Ecto neural progenitor cell (in vitro differentiated cells): ENCODE data around the gene NEIL3.

Experiments
- DNase-seq: peaks from one replicate; pipeline ENCODE4 v3.0.0-alpha.2; 2018; ENCODE audit warnings: low spot score

The NEIL3 gene

GRCh38 chr4:177371461-177371860, 61.8 kb downstream of the NEIL3 start:
- DNase-seq, result no peak

- no peak for DNase-seq
These were observed 65.3 kb downstream of the NEIL3 start for GRCh38 chr4:177374966-177375365.

- no peak for DNase-seq
These were observed 65.7 kb downstream of the NEIL3 start for GRCh38 chr4:177375372-177375771.

GRCh38 chr4:177376024-177376423, 66.3 kb downstream of the NEIL3 start:
- DNase-seq, result no peak

- DNase-seq, result peak; percentile 72
These were observed 71.1 kb downstream of the NEIL3 start for GRCh38 chr4:177380730-177381287.

- DNase-seq, result no peak
These were observed 72.2 kb downstream of the NEIL3 start for GRCh38 chr4:177381762-177382310.

- no peak for DNase-seq
These were observed 75.3 kb downstream of the NEIL3 start for GRCh38 chr4:177384856-177385397.

GRCh38 chr4:177385576-177386277, 76.1 kb downstream of the NEIL3 start:
- DNase-seq, result no peak

- no peak for DNase-seq
These were observed 76.7 kb downstream of the NEIL3 start for GRCh38 chr4:177386278-177386815.

GRCh38 chr4:177391287-177391686, 81.6 kb downstream of the NEIL3 start:
- DNase-seq, result no peak

GRCh38 chr4:177391953-177392352, 82.3 kb downstream of the NEIL3 start:
- DNase-seq, result no peak

- DNase-seq, result no peak
These were observed 83.6 kb downstream of the NEIL3 start for GRCh38 chr4:177393236-177393635.

GRCh38 chr4:177396352-177396751, 86.7 kb downstream of the NEIL3 start:
- no peak for DNase-seq

GRCh38 chr4:177400030-177400429, 90.4 kb downstream of the NEIL3 start:
- DNase-seq, result no peak

GRCh38 chr4:177401658-177402273, 92.1 kb downstream of the NEIL3 start:
- DNase-seq, result no peak

GRCh38 chr4:177403746-177404145, 94.1 kb downstream of the NEIL3 start:
- DNase-seq, result no peak

- DNase-seq, result no peak
These were observed 94.7 kb downstream of the NEIL3 start for GRCh38 chr4:177404342-177404741.

GRCh38 chr4:177404986-177405385, 95.3 kb downstream of the NEIL3 start:
- DNase-seq, result no peak

GRCh38 chr4:177405508-177405907, 95.8 kb downstream of the NEIL3 start:
- DNase-seq, result no peak

GRCh38 chr4:177408023-177408422, 98.3 kb downstream of the NEIL3 start:
- DNase-seq, result no peak

GRCh38 chr4:177410566-177410965, 100.9 kb downstream of the NEIL3 start:
- DNase-seq, result no peak

- no peak for DNase-seq
These were observed 102.3 kb downstream of the NEIL3 start for GRCh38 chr4:177411996-177412395.
